Neural progenitor cell (in vitro differentiated cells): ENCODE measurements around the gene CDC42BPA.

ENCODE experiments used
- CTCF ChIP-seq: fragments of 200-600 bp; sonication (generic); IDR thresholded peaks from 2 replicates; pipeline ENCODE4 v1.5.1; 2017; ENCODE audit warnings: antibody characterized with exemption, mild to moderate bottlenecking
- EZH2 ChIP-seq: fragments of 200-600 bp; sonication (generic); IDR thresholded peaks from 2 replicates; pipeline ENCODE4 v1.6.1; 2017; ENCODE audit warnings: antibody characterized with exemption, mild to moderate bottlenecking, moderate library complexity
- EZH2phosphoT487 ChIP-seq: fragments of 200-600 bp; sonication (generic); IDR thresholded peaks from 2 replicates; pipeline ENCODE4 v1.6.1; 2017; ENCODE audit warnings: antibody characterized with exemption

DNA sequence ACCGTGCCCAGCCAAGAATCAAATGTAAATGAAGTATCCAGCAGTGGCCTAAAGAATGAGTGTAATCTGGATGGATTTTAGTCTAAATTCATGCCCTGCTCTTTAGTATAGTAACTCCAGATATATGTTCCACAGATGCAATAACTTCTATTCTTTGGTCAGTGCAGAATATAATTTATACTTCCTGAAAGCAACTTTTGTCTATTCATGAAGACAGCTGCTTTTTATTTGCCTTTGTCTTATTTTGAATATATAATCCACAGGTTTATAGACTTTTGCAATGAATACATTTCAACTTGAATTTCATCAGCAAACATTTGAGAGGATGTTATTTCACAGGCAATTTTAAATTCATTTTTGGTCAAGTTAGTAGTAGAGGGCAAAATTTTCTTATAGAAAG lies 54.4 kb downstream of the CDC42BPA start:
- no peak for TF ChIP-seq CTCF
- no peak for TF ChIP-seq EZH2
- TF ChIP-seq EZH2phosphoT487 = no peak
